Dermis blood vessel endothelial cell (primary cell): ENCODE data around the gene PIK3R6. TPM values are rescaled to one million over a fixed set of nuclear protein-coding genes. Genes with fewer than 3 reads are reported as not detected.
A peak's percentile ranks its signal among the peaks of the same experiment; 100 is the strongest.

Experiments
- DNase-seq: peaks from one replicate; pipeline ENCODE4 v3.0.0; 2010
- total RNA-seq: library from RNA; depleted of rRNA; stranded (reverse); fragments of >200 nt; gene quantifications from 2 replicates; pipeline ENCODE4 v1.2.3, GENCODE V29; 2014

PIK3R6 gene
- total RNA-seq, 1 donor from 2014 or later, result not detected

DNA sequence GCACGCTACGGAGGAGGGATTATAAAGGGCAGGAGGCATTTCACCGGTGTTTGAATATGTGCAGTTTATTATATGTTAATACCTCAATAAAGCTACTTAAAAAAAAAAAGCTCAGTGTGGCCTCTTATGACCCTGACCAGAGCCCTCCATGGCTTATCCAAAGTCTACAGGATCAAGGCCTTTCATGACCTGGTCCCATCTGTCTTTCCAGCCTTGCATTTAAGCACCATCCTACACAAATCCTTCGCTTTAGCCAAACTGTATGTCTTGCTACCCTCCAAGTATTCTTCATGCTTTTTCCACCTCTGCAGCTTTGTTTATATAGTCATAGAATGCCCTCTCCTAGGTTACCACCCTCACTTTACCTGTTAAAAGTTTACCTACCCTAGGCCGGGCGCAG, 74.8 kb downstream of the PIK3R6 start:
- no peak for DNase-seq

DNA sequence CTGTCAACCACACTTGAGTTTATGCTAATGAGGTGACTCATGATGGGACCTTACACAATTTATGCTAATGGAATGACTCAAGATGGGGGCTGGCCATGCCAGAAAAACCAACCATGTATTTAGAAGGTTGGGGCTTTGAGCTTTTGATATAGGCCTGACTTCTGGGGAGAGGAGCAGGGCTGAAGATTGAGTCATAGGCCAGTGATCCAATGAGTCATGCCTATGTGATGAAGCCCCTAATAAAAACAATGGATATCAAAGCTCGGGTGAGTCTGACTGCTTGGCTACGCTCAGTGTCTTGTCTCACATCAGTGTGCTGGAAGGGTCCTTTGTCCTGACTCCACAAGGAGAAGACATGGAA, 75.6 kb downstream of the PIK3R6 start:
- DNase-seq, result peak; percentile 20

DNA sequence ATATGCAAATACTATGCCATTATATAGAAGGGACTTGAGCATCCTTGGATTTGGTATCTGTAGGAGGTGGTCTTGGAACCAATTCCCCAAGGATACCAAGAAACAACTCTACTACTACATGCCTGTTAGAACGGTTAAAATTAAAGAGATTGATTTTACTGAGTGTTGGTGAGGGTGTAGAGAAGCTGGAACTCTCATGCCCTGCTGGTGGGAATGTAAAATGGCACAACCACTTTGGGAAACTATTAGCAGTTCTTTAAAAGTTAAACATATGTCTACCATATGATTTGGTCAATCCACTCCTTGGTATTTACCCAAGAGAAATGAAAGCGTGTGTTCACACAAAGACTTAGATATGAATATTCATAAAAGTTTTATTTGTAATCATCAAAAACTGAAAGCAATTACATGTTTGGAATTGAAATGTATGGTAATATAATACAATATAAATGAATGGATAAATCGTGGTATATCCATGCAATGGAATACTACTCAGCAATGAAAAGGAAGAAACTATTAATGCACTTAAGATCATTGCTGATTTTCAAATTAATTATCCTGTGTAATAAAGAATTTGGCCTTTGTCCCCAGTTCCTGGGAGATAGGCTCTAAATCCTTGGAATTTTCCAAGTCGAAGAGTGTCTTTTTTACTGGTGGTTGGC, 76.1 kb downstream of the PIK3R6 start:
- no peak for DNase-seq

- DNase-seq, result no peak
Observed at GRCh38 chr17:8789743-8790142, 77.7 kb downstream of the PIK3R6 start.

GRCh38 chr17:8788998-8789397, 78.5 kb downstream of the PIK3R6 start:
- DNase-seq, result no peak

- DNase-seq, result peak; percentile 78
Observed at GRCh38 chr17:8785547-8786413, 81.7 kb downstream of the PIK3R6 start.

GRCh38 chr17:8782176-8782575, 85.3 kb downstream of the PIK3R6 start:
- no peak for DNase-seq

DNA sequence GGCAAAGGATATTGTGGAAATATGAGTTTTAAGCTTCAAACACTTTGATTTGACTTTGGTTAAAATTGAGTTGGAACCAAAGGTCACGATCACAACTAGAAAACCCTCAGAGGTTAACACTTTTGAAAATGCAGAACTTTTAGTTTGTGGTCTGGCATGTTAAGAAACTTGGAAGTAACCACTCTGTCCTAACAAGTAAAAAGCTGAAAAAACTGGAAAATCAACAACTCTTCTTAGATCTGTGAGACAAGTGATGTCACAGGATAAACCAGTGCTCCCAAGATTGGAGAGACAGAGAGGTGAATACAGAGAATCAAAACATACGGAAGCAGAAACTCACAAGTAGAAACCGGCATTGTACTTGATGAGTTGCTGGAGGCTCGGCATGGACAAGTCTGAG, 85.7 kb downstream of the PIK3R6 start:
- DNase-seq, result no peak

- DNase-seq, result no peak
Observed at GRCh38 chr17:8776881-8777280, 90.6 kb downstream of the PIK3R6 start.

GRCh38 chr17:8776248-8776647, 91.2 kb downstream of the PIK3R6 start:
- no peak for DNase-seq

GRCh38 chr17:8766731-8767130, 100.7 kb downstream of the PIK3R6 start:
- DNase-seq, result no peak

- DNase-seq, result no peak
Observed at GRCh38 chr17:8762012-8762411, 105.5 kb downstream of the PIK3R6 start.

GRCh38 chr17:8758137-8758596, 109.3 kb downstream of the PIK3R6 start, which contains the start of gene SPDYE4:
Gene SPDYE4, minus strand, starts transcription at chr17:8758546. Its CDS starts 164 bp downstream, at chr17:8758382.
- no peak for DNase-seq

DNA sequence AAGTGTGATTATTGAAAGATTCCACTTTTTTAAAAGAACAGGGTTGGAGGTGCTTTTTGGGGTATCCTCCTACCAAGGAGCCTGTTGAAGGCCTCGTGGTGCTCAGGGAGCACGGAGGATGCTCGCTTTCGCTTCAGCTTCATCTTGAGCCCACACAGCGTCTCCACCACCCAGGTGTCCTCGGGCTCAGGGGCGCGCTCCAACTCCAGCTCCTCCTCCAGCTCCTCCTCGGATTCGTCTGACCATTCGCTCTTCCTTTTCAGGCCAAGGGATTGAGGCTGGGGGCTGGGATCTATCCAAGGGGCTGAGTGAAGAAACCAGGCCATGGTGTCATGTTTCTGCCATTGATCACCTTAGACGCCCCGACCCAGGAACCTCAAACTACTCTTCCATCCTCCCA, 110.3 kb downstream of the PIK3R6 start:
- no peak for DNase-seq

GRCh38 chr17:8755590-8756255, 111.8 kb downstream of the PIK3R6 start:
- DNase-seq, result no peak

DNA sequence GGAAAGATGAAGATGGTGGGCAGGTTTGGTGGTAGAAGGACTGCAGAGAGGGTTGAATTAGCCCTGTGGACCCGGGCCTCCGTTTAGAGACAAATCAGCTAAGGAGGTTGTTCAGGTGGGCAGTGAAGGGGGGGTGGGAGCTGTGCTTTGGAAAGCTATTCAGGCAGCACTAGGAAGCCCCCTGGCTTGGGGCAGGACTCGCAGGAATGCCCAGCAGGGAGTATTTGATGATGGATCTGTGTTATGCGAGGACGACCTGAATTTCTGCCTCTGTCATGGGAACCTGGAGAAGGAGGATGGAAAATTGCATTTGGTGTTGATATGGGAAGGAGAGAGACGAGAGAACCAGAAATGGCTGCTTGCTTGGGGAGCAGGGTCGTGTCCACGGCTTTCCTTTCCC, 112.6 kb downstream of the PIK3R6 start:
- DNase-seq, result no peak

DNA sequence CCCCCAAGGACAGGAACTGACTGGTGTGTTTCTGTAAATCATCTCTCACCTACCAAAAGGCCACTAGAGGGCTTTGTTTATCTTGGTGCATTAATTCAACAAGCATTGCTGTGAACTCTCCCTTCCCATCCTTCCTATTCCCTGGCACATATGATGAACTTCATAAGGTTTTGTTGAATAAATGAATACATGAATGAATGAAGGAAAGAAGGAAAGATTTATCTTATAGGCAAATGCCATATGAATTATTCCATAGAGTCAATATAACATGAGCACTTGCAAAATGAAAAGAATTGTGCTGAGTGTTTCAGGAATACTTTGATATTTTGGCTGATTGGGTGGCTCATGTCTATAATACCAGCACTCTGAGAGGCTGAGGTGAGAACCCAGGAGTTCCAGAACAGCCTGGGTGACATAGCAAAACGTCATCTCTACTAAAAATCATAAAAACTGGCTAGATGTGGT, 113.5 kb downstream of the PIK3R6 start:
- DNase-seq, result peak; percentile 43

DNA sequence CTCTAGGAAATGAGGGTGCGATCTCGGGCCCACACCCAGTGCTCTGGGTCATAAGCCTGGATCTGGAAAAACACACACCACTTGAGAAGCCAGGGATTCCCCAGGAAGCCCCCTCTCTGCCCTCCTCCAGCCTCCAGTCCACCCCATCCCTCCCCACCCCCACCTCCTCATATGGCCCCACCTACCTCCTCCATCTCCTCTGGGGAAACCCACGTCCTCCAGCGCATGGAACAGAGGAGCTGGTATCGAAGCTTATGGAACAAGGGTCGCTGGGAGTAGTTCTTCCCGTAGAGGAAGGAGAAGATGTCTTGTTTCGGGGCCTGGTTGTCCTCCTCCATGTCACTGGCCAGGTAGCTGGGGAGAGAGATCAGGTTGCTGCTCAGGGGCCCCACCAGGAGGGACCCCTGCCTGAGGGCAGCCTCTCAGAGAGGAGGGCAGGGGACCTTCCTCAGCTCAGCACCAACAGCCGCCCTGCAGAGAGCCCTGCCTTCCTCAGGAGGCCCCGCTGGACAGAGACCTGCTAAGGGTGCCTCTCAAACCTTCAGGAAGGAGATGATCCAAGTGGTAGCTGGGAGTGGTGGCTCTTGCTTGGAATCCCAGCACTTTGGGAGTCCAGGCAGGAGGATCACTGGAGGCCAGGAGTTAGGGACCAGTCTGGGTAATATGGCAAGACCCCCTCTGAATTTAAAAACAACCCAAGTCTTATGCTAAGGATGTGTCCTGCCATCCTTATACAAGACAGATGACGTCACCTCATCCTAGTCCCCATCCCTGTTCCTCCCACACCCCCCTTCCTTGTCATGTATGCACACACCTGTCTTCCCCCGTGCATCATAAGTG, 114.1 kb downstream of the PIK3R6 start:
- no peak for DNase-seq
